WERI-Rb-1 (cell line): ENCODE data around the gene WBP1L.
"Not testable (repeated sequence)": the region's sequence is repeated elsewhere in the genome, so short reads cannot be mapped to it uniquely, and the experiment has no call there.

Experiments
- DNase-seq: peaks from one replicate; pipeline ENCODE4 v3.0.0-alpha.2; 2020
- H3K27ac ChIP-seq: fragments of 250-450 bp; sonication (Bioruptor Pico); 2 replicates; pipeline ENCODE4 v1.5.1; 2020; ENCODE audit warnings: mild to moderate bottlenecking, moderate library complexity
- H3K27me3 ChIP-seq: fragments of 250-450 bp; sonication (Bioruptor Pico); 2 replicates; pipeline ENCODE4 v1.5.1; 2021; ENCODE audit warnings: mild to moderate bottlenecking, low read depth, moderate library complexity; ENCODE audit not compliant: insufficient read depth, severe bottlenecking
- H3K36me3 ChIP-seq: fragments of 250-450 bp; sonication (Bioruptor Pico); 2 replicates; pipeline ENCODE4 v1.5.1; 2020; ENCODE audit warnings: mild to moderate bottlenecking, moderate library complexity
- H3K4me3 ChIP-seq: 2 replicates; pipeline ENCODE4 v1.5.1; 2011; ENCODE audit warnings: low read depth, mild to moderate bottlenecking, control low read depth, low read length
- H3K9me3 ChIP-seq: fragments of 250-450 bp; sonication (Bioruptor Pico); 2 replicates; pipeline ENCODE4 v1.5.1; 2021; ENCODE audit warnings: mild to moderate bottlenecking, moderate library complexity; ENCODE audit not compliant: severe bottlenecking
- CTCF ChIP-seq: IDR thresholded peaks from 2 replicates; pipeline ENCODE4 v1.5.1; 2011; ENCODE audit warnings: low read depth, mild to moderate bottlenecking, control low read depth, inconsistent platforms, low read length

WBP1L gene

DNA sequence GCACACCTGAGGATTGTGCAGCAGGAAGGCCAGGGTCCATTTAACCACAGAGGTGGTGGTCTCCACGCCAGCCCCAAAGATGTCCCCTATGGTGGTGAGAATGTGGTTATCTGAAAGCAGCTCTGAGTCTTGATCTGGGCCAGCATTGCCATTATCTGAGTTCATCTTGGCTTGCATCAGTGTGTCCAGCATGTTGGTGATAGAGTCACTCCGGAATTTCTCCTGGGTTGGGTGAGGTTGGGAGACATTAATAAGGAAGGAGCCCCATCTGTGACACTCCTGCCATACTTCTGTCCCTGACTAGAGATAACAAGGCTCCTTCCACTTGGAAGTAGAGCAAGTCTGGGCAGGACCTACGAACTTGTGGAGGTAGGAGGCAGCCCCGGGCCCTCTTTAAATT lies 89.2 kb downstream of the WBP1L start:
- Histone ChIP-seq H3K9me3 (no peaks in the 10 kb centered on the region), H3K27me3 (no peaks in the 10 kb centered on the region), H3K4me3 (no peak overlapping the region), H3K36me3 (no peaks in the 10 kb centered on the region), H3K27ac (no peak overlapping the region)
- TF ChIP-seq CTCF, result no peak
- DNase-seq, result no peak

GRCh38 chr10:102834143-102834542 lies 90.4 kb downstream of the WBP1L start:
- Histone ChIP-seq H3K27ac (no peak overlapping the region), H3K36me3 (no peaks in the 10 kb centered on the region), H3K4me3 (no peak overlapping the region; the same call in 1 of the 2 replicates), H3K27me3 (no peaks in the 10 kb centered on the region), H3K9me3 (no peaks in the 10 kb centered on the region)
- DNase-seq, result peak; percentile 54
- no peak for TF ChIP-seq CTCF

- no peaks in the 10 kb centered on the region for H3K9me3 ChIP-seq
- no peak overlapping the region for H3K4me3 ChIP-seq
- TF ChIP-seq CTCF, result peak; percentile 90
- H3K27me3 ChIP-seq, result no peaks in the 10 kb centered on the region
- no peaks in the 10 kb centered on the region for H3K36me3 ChIP-seq
- peak; percentile 81 for DNase-seq
- H3K27ac ChIP-seq, result no peak overlapping the region
Measured at GRCh38 chr10:102835007-102835482, 91.3 kb downstream of the WBP1L start.

DNA sequence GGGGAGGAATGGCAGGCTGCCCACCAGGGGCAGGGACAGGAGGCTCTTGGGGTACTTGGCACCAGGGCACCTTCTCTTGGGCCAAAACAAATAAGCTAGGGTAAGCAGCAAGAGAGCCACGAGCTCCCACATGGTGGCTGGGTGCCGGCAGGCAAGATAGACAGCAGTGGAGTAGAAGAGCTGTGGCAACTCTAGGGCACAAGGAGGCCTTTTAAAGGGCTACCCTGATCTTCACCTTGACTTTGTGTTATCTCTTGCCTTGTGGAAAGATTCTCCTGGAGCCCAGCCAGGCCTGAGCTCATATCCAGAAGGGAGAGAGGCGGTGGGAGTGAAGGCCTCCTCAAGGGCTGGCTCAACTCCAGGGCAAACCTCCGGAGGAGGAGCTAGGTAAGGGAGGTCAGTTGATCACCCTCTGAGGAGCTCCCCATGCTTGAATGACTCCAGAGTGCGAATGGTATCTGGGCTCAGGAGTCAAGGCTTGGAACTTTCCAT lies 93.5 kb downstream of the WBP1L start, which contains the start of gene CYP17A1:
Gene CYP17A1, minus strand, starts transcription at position 184 of the 492 bp plus-strand sequence. Its CDS starts 52 bp downstream, at position 132.
- DNase-seq, result no peak

DNA sequence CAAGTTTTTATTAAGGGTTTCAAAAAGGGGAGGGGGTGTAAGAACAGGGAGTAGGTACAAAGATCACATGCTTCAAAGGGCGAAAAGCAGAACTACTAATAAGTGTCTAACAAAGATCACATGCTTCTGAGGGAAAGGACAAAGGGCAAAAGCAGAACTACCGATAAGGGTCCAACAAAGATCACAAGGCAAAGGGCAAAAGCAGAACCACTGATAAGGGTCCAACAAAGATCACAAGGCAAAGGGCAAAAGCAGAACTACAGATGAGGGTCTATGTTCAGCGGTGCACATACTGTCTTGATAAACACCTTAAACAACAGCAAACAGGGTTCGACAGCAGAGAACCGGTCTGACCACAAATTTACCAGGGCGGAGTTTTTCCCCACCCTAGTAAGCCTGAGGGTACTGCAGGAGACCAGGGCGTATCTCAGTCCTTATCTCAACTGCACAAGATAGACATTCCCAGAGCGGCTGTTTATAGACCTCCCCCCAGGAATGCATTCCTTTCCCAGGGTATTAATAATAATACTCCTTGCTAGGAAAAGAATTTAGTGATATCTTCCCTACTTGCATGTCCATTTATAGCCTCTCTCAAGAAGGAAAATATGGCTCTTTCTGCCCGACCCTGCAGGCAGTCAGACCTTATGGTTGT lies 94.7 kb downstream of the WBP1L start:
- H3K36me3 ChIP-seq, H3K27ac ChIP-seq, DNase-seq, H3K27me3 ChIP-seq, H3K4me3 ChIP-seq, H3K9me3 ChIP-seq: not testable (repeated sequence)

More for the DNA sequence above, 93.5 kb downstream of the WBP1L start, which contains the start of gene CYP17A1:
- H3K27me3 ChIP-seq, result no peaks in the 10 kb centered on the region
- no peaks in the 10 kb centered on the region for H3K36me3 ChIP-seq
- no peaks in the 10 kb centered on the region for H3K9me3 ChIP-seq
- H3K27ac ChIP-seq, result no peak within 1 kb of the TSS
- H3K4me3 ChIP-seq, result no peak within 1 kb of the TSS
- TF ChIP-seq CTCF, result no peak

DNA sequence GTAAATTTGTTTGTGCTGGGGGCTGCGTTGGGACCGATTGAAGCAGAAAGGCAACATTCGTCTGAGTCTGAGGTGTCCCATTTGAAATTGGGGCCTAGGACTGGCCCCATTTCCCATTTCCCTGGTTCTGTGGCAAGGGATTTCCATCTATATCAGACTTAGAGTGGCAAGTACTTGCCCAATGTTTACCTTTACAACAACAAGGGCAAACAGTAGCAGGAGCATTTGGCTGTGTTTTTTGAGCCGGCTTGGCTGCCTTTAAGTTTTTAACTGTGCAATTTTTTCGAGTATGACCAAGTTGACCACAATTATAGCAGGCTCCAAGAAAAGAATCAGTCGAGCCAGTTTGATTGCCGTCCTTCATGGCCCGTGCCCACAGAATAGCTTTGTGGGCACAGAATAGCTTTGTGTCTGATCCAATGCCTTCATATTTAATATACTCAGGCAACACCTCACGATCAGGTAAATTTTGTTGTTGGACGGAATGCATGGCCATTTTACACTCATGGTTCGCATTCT lies 98.1 kb downstream of the WBP1L start:
- no peak for DNase-seq

GRCh38 chr10:102843139-102843538 lies 99.4 kb downstream of the WBP1L start:
- not testable (repeated sequence) for H3K4me3 ChIP-seq, H3K36me3 ChIP-seq, H3K27ac ChIP-seq, H3K27me3 ChIP-seq, H3K9me3 ChIP-seq
- peak; percentile 17 for DNase-seq

More for the DNA sequence above, 98.1 kb downstream of the WBP1L start:
- no peaks in the 10 kb centered on the region for H3K36me3 ChIP-seq
- no peak for TF ChIP-seq CTCF
- H3K27ac ChIP-seq, result no peak overlapping the region
- no peak overlapping the region for H3K4me3 ChIP-seq
- H3K9me3 ChIP-seq, result peaks cover 4% of the 10 kb centered on the region
- H3K27me3 ChIP-seq, result no peaks in the 10 kb centered on the region

DNA sequence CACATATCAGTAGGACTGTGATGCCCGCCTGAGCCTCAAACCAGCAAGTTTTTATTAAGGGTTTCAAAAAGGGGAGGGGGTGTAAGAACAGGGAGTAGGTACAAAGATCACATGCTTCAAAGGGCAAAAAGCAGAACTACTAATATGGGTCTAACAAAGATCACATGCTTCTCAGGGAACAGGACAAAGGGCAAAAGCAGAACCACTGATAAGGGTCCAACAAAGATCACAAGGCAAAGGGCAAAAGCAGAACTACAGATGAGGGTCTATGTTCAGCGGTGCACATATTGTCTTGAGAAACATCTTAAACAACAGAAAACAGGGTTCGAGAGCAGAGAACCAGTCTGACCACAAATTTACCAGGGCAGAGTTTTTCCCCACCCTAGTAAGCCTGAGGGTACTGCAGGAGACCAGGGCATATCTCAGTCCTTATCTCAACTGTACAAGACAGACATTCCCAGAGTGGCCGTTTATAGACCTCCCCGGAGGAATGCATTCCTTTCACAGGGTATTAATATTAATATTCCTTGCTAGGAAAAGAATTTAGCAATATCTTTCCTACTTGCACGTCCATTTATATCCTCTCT lies 100.5 kb downstream of the WBP1L start:
- not testable (repeated sequence) for H3K27ac ChIP-seq, H3K4me3 ChIP-seq, H3K27me3 ChIP-seq, H3K9me3 ChIP-seq, DNase-seq, H3K36me3 ChIP-seq
